A204.1 (cell line): Measurements from ENCODE around the gene KDM2A.

Experiments used
- FAIRE-seq: peaks from 2 replicates; lab custom pipeline; 2012; peaks lifted over from hg19 to GRCh38; lab: Jason Lieb, UNC

KDM2A gene

DNA sequence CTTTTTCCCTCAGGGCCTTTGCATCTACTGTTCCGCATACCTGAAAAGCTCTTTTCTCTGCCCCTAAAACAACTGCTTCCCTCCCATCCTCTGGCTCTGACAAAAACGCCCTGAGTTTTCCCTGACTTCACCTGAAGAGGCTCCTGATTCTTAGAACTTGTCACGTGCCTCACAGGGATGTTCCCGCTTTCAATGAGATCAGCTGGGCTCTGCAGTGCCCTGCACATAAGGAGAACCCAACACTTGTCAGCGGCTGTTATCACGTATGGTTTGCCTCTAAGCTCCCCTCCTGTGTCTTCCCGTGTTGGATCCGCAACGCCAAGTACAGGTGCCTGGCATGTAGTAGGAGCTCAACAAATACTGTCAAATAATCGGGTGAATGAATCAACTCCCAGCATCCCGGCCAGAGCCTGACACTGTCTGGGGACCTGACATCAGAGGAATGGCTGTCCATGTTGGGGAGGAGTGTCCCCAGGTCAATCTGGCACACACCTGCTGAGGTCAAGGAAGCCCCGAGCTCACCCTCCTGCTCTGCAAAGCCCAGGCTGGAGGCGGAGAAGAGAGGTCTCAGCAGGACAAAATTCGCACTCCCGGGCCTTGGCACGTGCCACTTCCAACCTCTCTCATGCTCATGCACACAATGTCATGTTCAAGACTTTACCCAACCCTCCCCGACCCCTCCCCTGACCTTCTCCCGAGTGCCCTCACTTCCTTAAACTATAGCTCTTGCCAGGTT, 143.1 kb downstream of the KDM2A start:
- FAIRE-seq: no peak

DNA sequence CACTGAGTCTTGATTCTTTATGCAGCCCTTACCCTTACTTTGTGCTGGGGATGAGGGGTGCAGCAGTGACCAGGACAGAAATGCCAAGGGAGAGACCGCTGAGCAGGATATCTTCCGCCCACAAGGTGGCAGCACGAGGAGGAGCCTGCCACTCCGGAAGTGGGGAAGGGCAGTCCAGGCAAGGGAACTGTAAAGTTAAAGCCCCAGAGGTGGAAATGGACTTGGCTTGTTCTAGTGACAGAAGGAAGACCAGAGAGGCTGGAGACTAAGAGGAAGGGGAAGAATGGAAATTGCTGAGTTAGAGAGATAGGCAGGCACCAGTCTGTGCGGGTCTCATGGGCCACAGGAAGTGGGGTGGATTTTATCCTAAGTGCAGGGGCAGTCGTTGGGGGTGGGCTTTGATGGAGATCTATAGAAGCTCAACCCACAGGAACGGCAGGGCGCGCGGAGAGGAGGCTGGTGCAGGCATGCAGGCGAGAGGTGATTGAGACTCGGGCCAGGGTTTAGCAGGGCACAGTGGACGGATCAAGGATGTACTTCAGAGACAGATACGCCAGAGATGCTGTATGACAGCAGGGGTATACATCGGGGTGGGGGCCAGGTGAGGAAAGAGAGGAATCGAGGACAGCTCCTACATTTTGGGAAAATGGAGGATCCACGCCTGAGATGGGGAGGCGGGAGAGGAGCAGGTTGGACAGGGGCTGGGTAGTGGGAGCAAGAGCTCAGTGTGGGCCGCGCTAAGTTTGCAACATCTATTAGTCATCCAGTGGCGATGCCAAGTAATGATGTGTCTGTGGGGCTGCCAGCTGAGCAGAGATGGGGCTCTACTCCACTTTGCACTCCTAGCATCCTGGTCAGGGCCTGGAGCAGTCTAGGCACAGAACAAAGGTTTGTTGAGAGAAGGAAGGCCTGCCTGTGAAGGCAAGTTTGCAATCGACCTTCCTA, 143.9 kb downstream of the KDM2A start:
- FAIRE-seq: no peak

DNA sequence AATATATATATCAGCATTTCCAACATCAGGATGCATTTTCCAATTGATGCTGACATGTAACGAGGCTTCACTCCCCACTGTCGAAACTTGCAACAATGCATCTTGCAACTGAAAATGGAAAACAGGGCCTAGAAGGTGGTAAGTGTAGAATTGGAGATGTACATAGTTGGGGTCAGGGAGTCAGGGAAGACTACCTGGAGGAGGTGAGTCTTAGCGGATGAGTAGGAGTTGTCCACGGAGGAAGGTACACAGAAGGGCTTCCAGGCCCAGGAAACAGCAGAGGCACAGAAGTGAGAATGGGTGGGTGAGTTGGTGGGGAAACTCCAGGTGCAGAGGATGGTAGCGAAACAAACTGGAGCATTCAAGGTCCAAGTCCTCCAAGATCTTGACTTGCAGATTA, 145.2 kb downstream of the KDM2A start:
- no peak for FAIRE-seq

- no peak for FAIRE-seq
Measured at GRCh38 chr11:67264877-67265632, 146.0 kb downstream of the KDM2A start.

DNA sequence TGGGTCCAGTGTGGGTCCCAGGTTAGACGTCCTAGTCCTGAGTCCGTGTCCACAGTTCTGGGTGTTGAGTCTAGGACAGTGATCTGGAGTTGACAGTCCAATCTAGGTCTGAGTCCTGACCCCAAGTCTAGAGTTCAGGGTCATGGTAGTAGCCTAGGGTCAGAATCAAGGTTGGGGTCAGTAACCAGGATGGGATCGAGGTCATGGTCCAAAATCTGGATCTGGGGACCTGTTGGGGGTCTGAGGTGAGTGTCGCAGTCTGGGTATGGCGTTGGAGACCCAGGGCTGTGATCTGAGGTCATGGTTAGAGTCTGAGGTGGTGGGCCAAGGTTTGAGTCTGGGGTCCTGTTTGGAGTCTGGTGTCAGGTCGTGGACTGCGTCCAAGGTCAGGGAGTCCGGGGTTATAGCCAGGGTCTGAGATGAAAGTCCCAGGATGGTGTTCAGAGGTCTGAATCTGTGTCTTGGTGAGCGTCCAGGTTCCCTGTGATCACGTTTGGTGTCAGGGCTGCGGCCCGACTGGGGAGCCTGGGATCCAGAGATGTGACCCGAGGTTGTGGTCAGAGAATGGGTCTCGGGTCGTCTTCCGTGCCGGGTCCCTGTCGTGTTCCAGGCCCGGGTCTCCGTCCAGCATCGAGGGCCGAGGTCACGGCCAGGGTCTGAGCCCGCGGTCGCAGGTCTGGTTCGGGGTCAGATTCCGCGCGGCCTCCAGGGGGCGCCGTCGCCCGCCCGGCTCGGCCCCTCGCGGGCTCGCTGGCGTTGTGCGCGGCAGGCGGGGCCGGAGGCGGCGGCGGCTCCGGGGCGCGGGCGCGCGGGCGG, 146.8 kb downstream of the KDM2A start:
- no peak for FAIRE-seq

DNA sequence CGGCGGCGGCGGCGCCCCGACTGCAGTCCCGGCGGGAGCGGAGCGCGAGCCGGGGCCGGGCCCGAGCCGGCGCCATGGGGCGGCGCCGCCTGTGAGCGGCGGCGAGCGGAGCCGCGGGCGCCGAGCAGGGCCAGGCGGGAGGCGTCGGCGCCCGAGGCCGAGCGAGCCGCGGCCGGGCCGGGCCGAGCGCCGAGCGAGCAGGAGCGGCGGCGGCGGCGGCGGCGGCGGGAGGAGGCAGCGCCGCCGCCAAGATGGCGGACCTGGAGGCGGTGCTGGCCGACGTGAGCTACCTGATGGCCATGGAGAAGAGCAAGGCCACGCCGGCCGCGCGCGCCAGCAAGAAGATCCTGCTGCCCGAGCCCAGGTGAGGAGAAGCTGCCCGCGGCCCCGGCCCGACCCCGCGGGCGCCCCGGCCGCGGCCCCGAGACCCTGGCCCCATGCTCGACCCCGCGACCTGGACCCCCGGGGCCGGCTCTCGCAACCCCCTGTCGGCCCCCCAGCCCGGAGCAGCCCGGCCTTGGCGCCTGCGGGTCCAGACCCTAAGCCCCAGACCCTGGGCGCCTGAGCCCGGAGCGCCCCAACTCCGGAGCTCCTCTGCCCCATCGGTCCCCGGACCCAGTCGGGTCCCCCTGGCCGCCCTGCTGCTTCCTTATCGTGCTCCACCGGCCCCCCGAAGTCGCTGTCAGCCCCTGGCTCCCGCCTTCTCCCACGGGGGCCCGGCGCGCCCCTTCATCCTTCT, 147.6 kb downstream of the KDM2A start, which contains the start of gene GRK2:
TSS of gene GRK2 (plus strand) at position 25 of the 739 bp plus-strand sequence. CDS start at position 252, 227 bp downstream.
- no peak for FAIRE-seq

DNA sequence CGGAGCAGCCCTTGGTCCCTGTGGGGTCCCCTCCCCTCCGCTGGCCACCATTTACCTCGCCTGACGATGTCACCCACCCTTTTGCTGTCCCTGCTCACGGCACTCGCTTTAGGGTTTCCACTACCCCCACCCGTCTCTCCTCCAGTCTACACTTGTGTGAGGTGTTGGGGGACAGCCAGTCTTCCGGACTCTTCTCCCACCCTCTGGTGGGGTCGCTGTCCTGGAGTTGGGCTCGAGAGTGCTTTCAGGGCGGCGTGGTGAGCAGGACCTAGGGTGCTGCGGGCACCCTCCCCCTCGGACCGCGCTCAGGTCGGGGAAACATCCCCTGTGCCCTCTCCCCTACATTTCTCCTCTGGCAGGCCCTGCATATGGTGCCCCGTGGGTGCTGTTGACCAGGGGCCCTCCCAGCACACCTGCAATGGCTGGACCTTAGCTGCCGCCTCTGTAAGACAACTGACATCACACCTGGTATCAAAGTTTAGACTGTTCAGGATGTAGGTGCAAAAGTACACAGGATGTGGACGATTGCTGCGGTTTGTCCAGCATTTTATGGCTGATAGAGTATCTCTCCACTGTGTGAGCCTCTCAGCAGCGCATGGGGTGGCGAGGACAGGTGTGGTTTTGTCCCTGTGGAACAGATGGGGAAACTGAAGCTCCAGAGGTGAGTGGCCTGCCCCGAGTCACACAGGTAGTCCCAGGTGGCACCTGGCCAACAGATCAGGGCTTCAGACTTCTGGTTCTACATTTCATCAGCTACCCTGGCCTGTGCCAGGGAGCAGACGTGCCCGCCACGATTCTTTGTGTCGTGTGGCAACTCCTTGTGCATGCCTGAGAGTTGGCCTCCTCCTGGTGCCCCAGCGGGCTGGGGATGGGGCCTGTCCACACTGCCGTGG, 148.4 kb downstream of the KDM2A start:
- no peak for FAIRE-seq

DNA sequence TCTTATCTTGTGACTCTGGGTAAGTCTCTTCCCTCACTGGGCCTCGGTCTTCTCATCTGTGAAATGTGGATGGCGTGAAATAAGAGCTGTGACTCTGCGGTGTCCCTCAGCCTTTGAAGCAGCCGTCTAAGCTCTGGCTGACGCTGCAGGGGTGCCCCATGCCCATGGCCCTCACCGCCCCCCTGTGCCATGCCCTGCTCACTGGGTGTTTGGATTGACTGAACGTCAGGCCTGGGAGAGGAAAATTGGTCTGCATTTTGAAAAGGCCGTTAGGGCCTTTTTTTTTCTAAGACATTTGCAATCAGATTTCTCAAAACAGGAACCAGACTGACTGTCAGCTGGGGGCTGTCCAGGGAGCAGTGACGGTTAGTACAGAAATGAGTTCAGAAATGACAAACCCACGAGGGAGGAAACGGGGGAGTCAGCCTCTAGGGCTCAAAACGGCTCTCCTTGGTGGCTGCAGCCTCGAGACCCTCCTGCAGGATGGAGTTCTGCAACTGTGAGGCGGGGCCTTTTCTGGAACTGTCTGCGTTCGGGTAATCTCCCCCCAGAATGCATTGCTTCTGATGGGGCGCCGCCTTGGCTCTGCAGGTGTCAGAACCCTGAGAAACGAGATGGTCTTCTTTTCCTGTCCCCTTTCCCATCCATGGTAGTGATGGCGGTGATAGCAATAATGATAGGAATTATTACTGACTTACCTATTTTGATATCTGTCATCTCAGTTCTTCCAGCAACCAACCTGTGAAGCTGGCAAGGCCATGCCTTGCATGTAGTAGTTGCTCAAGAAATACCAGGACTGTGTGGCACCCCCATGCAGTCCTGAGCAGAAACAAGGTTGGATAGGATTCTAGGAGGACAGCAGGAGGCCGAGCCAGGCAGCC, 149.3 kb downstream of the KDM2A start:
- FAIRE-seq: no peak

DNA sequence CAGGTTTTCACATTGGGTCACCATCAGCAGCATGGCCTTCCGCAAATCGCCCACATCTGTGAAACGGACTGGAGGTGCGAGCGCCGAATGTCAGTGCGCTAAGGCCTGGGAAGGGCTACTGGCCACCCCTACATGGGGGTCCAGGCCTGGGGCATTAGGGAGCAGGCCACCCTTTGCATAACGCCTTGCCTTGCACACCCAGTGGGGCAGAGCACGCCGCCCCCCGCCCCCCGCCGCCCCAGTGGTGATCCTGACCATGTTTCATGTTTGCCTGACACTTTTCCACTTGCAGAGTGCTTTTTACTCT, 149.9 kb downstream of the KDM2A start:
- FAIRE-seq: no peak

DNA sequence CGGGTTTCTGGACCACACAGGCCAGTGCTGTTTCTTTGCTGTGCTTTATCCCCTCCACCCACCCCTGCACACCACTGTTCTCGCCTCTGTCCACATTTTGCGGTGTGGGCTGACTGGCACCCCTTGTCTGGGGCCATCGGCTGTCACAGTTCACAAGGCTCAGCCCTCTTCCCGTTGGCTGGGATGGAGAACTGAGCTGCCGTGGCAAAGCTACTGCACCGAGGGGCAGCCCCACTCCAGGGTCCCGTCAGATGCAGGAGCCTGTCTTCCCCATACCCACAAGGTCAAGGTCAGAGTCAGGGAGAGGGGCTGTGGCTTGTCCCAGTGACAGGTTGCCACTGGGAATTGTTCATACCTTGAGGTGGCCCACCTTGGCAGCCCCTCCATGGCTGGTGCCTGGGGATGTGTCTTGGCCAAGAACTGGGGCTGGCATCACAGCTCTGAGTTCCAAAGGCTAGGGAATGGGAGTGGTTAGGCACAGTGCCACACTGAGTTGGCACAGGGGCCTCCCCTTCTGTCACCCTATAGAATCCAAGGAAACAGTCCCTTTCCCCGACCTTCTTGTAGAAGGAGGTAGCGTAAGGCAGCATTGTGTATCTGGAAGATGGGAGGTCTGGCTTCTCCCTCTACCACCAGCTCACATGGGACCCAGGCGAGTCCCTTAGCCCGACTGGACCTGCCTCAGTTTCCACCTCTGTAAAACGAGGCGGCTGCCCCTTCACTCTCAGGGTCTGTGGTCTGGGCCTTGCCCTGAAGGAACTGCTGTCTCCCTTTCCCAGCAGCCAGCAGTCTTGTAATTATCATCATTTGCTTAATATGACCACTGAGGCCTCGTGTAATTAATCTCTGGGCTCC, 150.6 kb downstream of the KDM2A start:
- no peak for FAIRE-seq

GRCh38 chr11:67270256-67271204, 151.5 kb downstream of the KDM2A start:
- FAIRE-seq: no peak

DNA sequence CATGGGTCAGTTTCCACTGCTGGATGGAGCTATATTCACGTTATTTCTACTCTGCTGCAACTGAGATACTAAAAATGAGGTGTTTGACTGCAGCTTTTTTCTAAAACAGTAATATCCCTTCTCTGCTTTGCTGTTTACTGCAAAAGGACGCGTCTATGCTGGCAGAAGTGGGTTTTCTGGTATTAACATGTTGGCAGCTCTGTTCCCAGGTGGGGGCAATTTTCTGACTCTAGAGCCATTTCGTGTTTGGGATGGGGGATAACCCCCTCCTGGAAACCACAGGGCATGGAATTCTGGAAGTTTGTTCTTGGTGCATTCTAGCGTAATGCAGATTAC, 152.1 kb downstream of the KDM2A start:
- no peak for FAIRE-seq

GRCh38 chr11:67271541-67272284, 152.7 kb downstream of the KDM2A start:
- no peak for FAIRE-seq

DNA sequence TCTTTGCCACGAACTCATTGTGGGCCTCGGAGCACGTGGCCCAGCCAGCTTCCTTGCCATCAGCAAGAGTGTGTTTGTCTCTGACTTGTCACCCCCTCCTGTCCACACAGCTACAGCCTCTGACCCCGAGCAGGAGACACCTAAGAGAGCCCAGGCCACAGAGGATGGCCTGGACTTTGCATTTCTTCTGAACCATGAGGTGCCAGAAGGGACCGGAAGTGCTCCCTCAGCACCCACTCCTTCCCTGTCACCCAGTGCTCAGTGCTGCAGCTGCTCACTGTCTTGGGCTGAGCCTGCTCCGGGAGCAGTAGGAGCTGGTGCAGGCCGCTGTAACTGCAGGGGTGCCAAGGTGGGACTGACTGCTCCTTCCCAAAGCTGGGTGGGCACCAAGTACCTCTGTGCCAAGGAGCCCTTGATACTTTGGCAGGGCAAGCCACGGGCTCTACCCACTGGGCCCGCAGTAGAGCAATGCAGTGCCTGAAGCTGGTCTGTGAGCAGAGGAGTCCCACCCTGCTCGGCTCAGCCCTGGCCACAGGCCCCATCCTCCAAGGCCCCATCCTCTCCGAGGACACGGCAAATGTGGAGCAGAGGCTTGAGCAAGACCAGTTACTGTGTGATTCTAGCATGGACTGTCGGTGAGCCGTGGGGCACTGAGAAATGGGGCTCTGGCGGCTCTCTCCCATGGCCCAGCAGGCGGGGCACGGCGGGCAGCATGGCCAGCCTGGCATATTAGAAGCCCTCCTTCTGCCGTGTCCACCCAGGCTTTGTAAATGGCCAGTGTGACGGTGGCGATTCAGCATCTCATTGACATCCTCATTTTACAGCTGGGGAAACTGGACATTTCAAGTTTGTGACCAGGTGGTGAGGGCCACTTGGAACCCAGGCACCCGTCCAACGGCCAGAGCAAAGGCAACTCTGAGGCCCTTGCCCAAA, 153.5 kb downstream of the KDM2A start:
- FAIRE-seq: no peak
